ENCODE data around the gene PTPN3.
"Not testable (repeated sequence)": the region's sequence is repeated elsewhere in the genome, so short reads cannot be mapped to it uniquely, and the experiment has no call there.

PTPN3 gene

GRCh38 chr9:109498195-109499092 lies at the start of gene PTPN3:
Gene PTPN3 (minus strand): TSS chr9:109498307. CDS start chr9:109463434, 34,873 bp downstream.
- no peak for DNase-seq (ENCODE audit: low spot score)

- DNase-seq (ENCODE audit: low spot score) = not testable (repeated sequence)
These were observed 46.8 kb upstream of the PTPN3 start for GRCh38 chr9:109544954-109545353.

- DNase-seq (ENCODE audit: low spot score) = no peak
These were observed 44.8 kb upstream of the PTPN3 start for GRCh38 chr9:109542922-109543321.

- DNase-seq (ENCODE audit: low spot score) = no peak
These were observed 40.2 kb upstream of the PTPN3 start for GRCh38 chr9:109538346-109538745.

- DNase-seq (ENCODE audit: low spot score) = no peak
These were observed 39.2 kb upstream of the PTPN3 start for GRCh38 chr9:109537288-109537687.

GRCh38 chr9:109536859-109537258 lies 38.8 kb upstream of the PTPN3 start:
- no peak for DNase-seq (ENCODE audit: low spot score)

- no peak for DNase-seq (ENCODE audit: low spot score)
These were observed 37.3 kb upstream of the PTPN3 start for GRCh38 chr9:109535365-109535764.

- no peak for DNase-seq (ENCODE audit: low spot score)
These were observed 36.0 kb upstream of the PTPN3 start for GRCh38 chr9:109534151-109534550.

- not testable (repeated sequence) for DNase-seq (ENCODE audit: low spot score)
These were observed 34.5 kb upstream of the PTPN3 start for GRCh38 chr9:109532652-109533051.

- DNase-seq (ENCODE audit: low spot score) = no peak
These were observed 24.0 kb upstream of the PTPN3 start for GRCh38 chr9:109522106-109522505.

GRCh38 chr9:109520475-109521132 lies 22.5 kb upstream of the PTPN3 start:
- DNase-seq (ENCODE audit: low spot score) = peak; percentile 74

GRCh38 chr9:109519366-109519765 lies 21.3 kb upstream of the PTPN3 start:
- no peak for DNase-seq (ENCODE audit: low spot score)

GRCh38 chr9:109518621-109519335 lies 20.7 kb upstream of the PTPN3 start:
- no peak for DNase-seq (ENCODE audit: low spot score)

- DNase-seq (ENCODE audit: low spot score) = no peak
These were observed 19.8 kb upstream of the PTPN3 start for GRCh38 chr9:109517901-109518377.

GRCh38 chr9:109513871-109514270 lies 15.8 kb upstream of the PTPN3 start:
- no peak for DNase-seq (ENCODE audit: low spot score)

GRCh38 chr9:109512170-109512756 lies 14.2 kb upstream of the PTPN3 start:
- DNase-seq (ENCODE audit: low spot score) = no peak

GRCh38 chr9:109510506-109510905 lies 12.4 kb upstream of the PTPN3 start:
- DNase-seq (ENCODE audit: low spot score) = no peak

GRCh38 chr9:109510042-109510441 lies 11.9 kb upstream of the PTPN3 start:
- DNase-seq (ENCODE audit: low spot score) = not testable (repeated sequence)

GRCh38 chr9:109509611-109510010 lies 11.5 kb upstream of the PTPN3 start:
- DNase-seq (ENCODE audit: low spot score) = peak; percentile 38

- no peak for DNase-seq (ENCODE audit: low spot score)
These were observed 9.3 kb upstream of the PTPN3 start for GRCh38 chr9:109507421-109507838.

- DNase-seq (ENCODE audit: low spot score) = peak; percentile 8
These were observed 8.1 kb upstream of the PTPN3 start for GRCh38 chr9:109506097-109506712.

GRCh38 chr9:109504689-109505088 lies 6.6 kb upstream of the PTPN3 start:
- no peak for DNase-seq (ENCODE audit: low spot score)
